ENCODE results near the gene COPE. TPM values are rescaled to one million over a fixed set of nuclear protein-coding genes. Genes with fewer than 3 reads are reported as not detected.

Gene COPE
- total RNA-seq, 1 experiment from 2014 or later, result 207 TPM

- H3K9me3 ChIP-seq, result no peaks in the 10 kb centered on the region
- no peaks in the 10 kb centered on the region for H3K27me3 ChIP-seq (replicated peaks; ENCODE audit: control insufficient read depth, insufficient read depth, low read length)
- peaks cover 37% of the 10 kb centered on the region for H3K36me3 Mint-ChIP-seq (ENCODE audit: insufficient read depth, unreplicated experiment)
- no TSS peak for BruUV-seq (replicated peaks)
- H3K4me1 Mint-ChIP-seq (ENCODE audit: low read depth, unreplicated experiment), result no peaks in the 10 kb centered on the region
- no peak for TF ChIP-seq CTCF (IDR thresholded peaks at IDR 0.05; ENCODE audit: insufficient read depth in 1 of 2, low read depth in 1 of 2, low read length in 1 of 2, severe bottlenecking in 1 of 2, unreplicated experiment in 1 of 2)
- H3K9me3 Mint-ChIP-seq (ENCODE audit: unreplicated experiment), result no peaks in the 10 kb centered on the region
- DNase-seq, result peak; percentile 47 to 55
- intact Hi-C loops (cut with micrococcal nuclease; ENCODE audit: unreplicated experiment), result no loop called here
- ChIA-PET CTCF (no interaction called here), POLR2A (no interaction called here)
- H3K4me1 ChIP-seq, result no peaks in the 10 kb centered on the region
- peaks cover 2% of the 10 kb centered on the region; the same call in 1 of the 2 replicates for H3K36me3 ChIP-seq (ENCODE audit: control insufficient read depth, insufficient read depth, low read length)
- H3K4me3 ChIP-seq (ENCODE audit: low read depth, low read length), result no peak overlapping the region
- peak overlapping the region; percentile 40 for H3K4me3 Mint-ChIP-seq (ENCODE audit: unreplicated experiment)
- H3K27ac Mint-ChIP-seq (ENCODE audit: unreplicated experiment), result no peak overlapping the region
- H3K27me3 Mint-ChIP-seq (ENCODE audit: insufficient read depth, unreplicated experiment), result no peaks in the 10 kb centered on the region
These were observed 13.1 kb upstream of the COPE start for GRCh38 chr19:18932216-18932841.

GRCh38 chr19:18931316-18932162 lies 12.4 kb upstream of the COPE start:
- Histone ChIP-seq H3K36me3 (ENCODE audit: control insufficient read depth, insufficient read depth, low read length) (peaks cover 2% of the 10 kb centered on the region; the same call in 1 of the 2 replicates), H3K27me3 (replicated peaks; ENCODE audit: control insufficient read depth, insufficient read depth, low read length) (no peaks in the 10 kb centered on the region), H3K4me1 (no peaks in the 10 kb centered on the region), H3K9me3 (no peaks in the 10 kb centered on the region), H3K4me3 (ENCODE audit: low read depth, low read length) (no peak overlapping the region)
- POLR2A ChIA-PET, result no interaction called here
- Mint-ChIP-seq H3K9me3 (ENCODE audit: unreplicated experiment) (no peaks in the 10 kb centered on the region), H3K4me3 (ENCODE audit: unreplicated experiment) (no peak overlapping the region), H3K27me3 (ENCODE audit: insufficient read depth, unreplicated experiment) (no peaks in the 10 kb centered on the region), H3K36me3 (ENCODE audit: insufficient read depth, unreplicated experiment) (peaks cover 43% of the 10 kb centered on the region), H3K4me1 (ENCODE audit: low read depth, unreplicated experiment) (no peaks in the 10 kb centered on the region), H3K27ac (ENCODE audit: unreplicated experiment) (no peak overlapping the region)
- CTCF ChIA-PET, result no interaction called here
- TF ChIP-seq CTCF (IDR thresholded peaks at IDR 0.05; ENCODE audit: insufficient read depth in 1 of 2, low read depth in 1 of 2, low read length in 1 of 2, severe bottlenecking in 1 of 2, unreplicated experiment in 1 of 2), result no peak
- intact Hi-C loops (cut with micrococcal nuclease; ENCODE audit: unreplicated experiment), result no loop called here
- no TSS peak for BruUV-seq (replicated peaks)
- DNase-seq, result no peak

GRCh38 chr19:18929311-18929710 lies 10.1 kb upstream of the COPE start:
- no peak overlapping the region for H3K27ac Mint-ChIP-seq (ENCODE audit: unreplicated experiment)
- H3K27me3 Mint-ChIP-seq (ENCODE audit: insufficient read depth, unreplicated experiment), result no peaks in the 10 kb centered on the region
- no peaks in the 10 kb centered on the region for H3K9me3 Mint-ChIP-seq (ENCODE audit: unreplicated experiment)
- no peak overlapping the region for H3K4me3 Mint-ChIP-seq (ENCODE audit: unreplicated experiment)
- no peak overlapping the region for H3K4me3 ChIP-seq (ENCODE audit: low read depth, low read length)
- no peaks in the 10 kb centered on the region for H3K4me1 ChIP-seq
- H3K9me3 ChIP-seq, result no peaks in the 10 kb centered on the region
- POLR2A ChIA-PET, result interaction anchor here (1.0 kb wide), 1 partner anchor 10 kb away, joined by 3 read pairs; the partner anchor contains the start of gene DDX49
- H3K4me1 Mint-ChIP-seq (ENCODE audit: low read depth, unreplicated experiment), result no peaks in the 10 kb centered on the region
- peaks cover 2% of the 10 kb centered on the region; the same call in 1 of the 2 replicates for H3K36me3 ChIP-seq (ENCODE audit: control insufficient read depth, insufficient read depth, low read length)
- no peaks in the 10 kb centered on the region for H3K27me3 ChIP-seq (replicated peaks; ENCODE audit: control insufficient read depth, insufficient read depth, low read length)
- H3K36me3 Mint-ChIP-seq (ENCODE audit: insufficient read depth, unreplicated experiment), result peaks cover 66% of the 10 kb centered on the region
- CTCF ChIA-PET, result no interaction called here
- no peak for DNase-seq
- TF ChIP-seq CTCF (IDR thresholded peaks at IDR 0.05; ENCODE audit: insufficient read depth in 1 of 2, low read depth in 1 of 2, low read length in 1 of 2, severe bottlenecking in 1 of 2, unreplicated experiment in 1 of 2), result no peak
- intact Hi-C loops (cut with micrococcal nuclease; ENCODE audit: unreplicated experiment), result no loop called here
- BruUV-seq (replicated peaks), result no TSS peak

Data from Caco-2 (cell line).